HUES64 (cell line): Measurements from ENCODE around the gene CCDC192.

Source experiments
- H3K27ac ChIP-seq: 2 replicates; pipeline ENCODE4 v1.7.0; 2013; ENCODE audit warnings: low read depth, low read length, inconsistent platforms
- H3K27me3 ChIP-seq: 2 replicates; pipeline ENCODE4 v1.6.1; 2013; ENCODE audit warnings: mild to moderate bottlenecking, low read length; ENCODE audit not compliant: insufficient read depth
- H3K36me3 ChIP-seq: 2 replicates; pipeline ENCODE4 v1.6.1; 2013; ENCODE audit warnings: mild to moderate bottlenecking, low read length; ENCODE audit not compliant: insufficient read depth
- H3K4me1 ChIP-seq: 2 replicates; pipeline ENCODE4 v1.6.1; 2013; ENCODE audit warnings: mild to moderate bottlenecking, low read length, moderate library complexity; ENCODE audit not compliant: insufficient read depth
- H3K4me3 ChIP-seq: 2 replicates; pipeline ENCODE4 v1.5.1; 2013; ENCODE audit warnings: mild to moderate bottlenecking, low read length, moderate library complexity
- H3K9ac ChIP-seq: 2 replicates; pipeline ENCODE4 v1.6.1; 2013; ENCODE audit warnings: mild to moderate bottlenecking, low read depth, low read length
- H3K9me3 ChIP-seq: 2 replicates; pipeline ENCODE4 v1.6.1; 2013; ENCODE audit warnings: low read depth, low read length; ENCODE audit not compliant: insufficient read depth
- WGBS: fragments of 150-250, 120-280 bp; methylation state at CpG from one replicate; pipeline ENCODE4 v1.1.7; 2013; ENCODE audit warnings: missing lambda C conversion rate; 5-methylcytosine and 5-hydroxymethylcytosine counted together

The CCDC192 gene

GRCh38 chr5:127970854-127971425, 267.7 kb downstream of the CCDC192 start:
- H3K36me3 ChIP-seq: no peaks in the 10 kb centered on the region
- no peaks in the 10 kb centered on the region for H3K9me3 ChIP-seq
- H3K9ac ChIP-seq: no peak overlapping the region
- no peaks in the 10 kb centered on the region for H3K4me1 ChIP-seq
- H3K27ac ChIP-seq: no peak overlapping the region
- H3K27me3 ChIP-seq: no peaks in the 10 kb centered on the region
- WGBS: 94% methylated on average over 2 of the region's 2 CpGs
- no peak overlapping the region for H3K4me3 ChIP-seq

GRCh38 chr5:127975961-127976360, 272.8 kb downstream of the CCDC192 start:
- Histone ChIP-seq H3K9me3 (no peaks in the 10 kb centered on the region), H3K4me1 (peaks cover 4% of the 10 kb centered on the region; the same call in 1 of the 2 replicates), H3K27ac (no peak overlapping the region), H3K9ac (no peak overlapping the region), H3K4me3 (no peak overlapping the region), H3K27me3 (no peaks in the 10 kb centered on the region), H3K36me3 (no peaks in the 10 kb centered on the region)
- WGBS: 100% methylated on average over 1 of the region's 2 CpGs

DNA sequence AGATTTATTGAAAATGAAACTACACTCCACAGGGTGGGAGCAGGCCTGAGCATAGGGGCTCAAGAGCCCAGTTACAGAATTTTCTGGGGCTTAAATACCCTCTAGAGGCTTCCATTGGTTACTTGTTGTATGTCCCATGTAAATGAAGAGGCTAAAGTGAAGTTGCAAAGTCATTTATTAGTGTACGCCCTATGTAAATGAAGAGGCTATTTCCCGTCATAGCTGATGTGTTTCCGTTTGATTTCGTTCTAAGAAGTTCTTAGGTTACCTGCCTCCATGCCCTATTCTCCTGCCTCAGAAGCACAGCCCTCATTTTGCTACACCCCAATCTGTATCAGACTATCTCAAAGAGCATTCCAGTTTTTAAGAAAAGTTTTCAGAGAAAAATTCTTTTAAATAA, 273.3 kb downstream of the CCDC192 start:
- H3K27ac ChIP-seq: no peak overlapping the region
- H3K4me1 ChIP-seq: peaks cover 4% of the 10 kb centered on the region; the same call in 1 of the 2 replicates
- H3K36me3 ChIP-seq: no peaks in the 10 kb centered on the region
- H3K9ac ChIP-seq: no peak overlapping the region
- no peak overlapping the region for H3K4me3 ChIP-seq
- no peaks in the 10 kb centered on the region for H3K9me3 ChIP-seq
- no peaks in the 10 kb centered on the region for H3K27me3 ChIP-seq
- 95% methylated on average over 4 of the region's 4 CpGs for WGBS

- peaks cover 4% of the 10 kb centered on the region for H3K4me1 ChIP-seq
- 88% methylated on average over 5 of the region's 5 CpGs for WGBS
Measured at GRCh38 chr5:127976991-127977717, 274.0 kb downstream of the CCDC192 start.

DNA sequence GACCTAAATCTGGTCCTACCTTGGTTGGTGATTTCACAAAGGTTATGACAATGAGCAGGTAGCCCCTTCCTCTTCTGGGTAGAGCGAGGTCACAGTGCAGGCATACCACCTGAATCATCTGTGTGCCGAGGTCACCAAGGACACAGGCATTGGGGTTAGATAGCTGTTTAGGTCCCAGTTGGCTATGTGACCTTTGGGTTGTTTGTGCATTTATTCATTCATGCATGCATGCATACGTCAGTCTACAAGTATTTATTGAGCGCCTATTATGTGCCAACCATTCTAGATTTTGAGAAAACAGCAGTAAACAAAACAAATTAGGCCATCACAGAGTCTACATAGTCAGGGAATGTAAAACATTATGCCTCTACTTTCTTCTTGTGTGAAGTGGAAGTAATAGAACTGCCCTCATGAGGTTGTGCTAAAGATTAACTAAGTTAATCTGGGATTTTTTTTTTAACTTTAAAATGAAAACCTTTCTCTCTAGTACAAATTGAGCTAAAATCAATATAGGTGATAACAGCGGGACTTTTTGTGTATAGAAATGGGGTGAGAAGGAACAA, 275.6 kb downstream of the CCDC192 start:
- no peak overlapping the region for H3K4me3 ChIP-seq
- H3K36me3 ChIP-seq: no peaks in the 10 kb centered on the region
- peaks cover 4% of the 10 kb centered on the region for H3K4me1 ChIP-seq
- H3K9ac ChIP-seq: no peak overlapping the region
- H3K27ac ChIP-seq: no peak overlapping the region
- 88% methylated on average over 5 of the region's 5 CpGs for whole genome bisulfite sequencing
- no peaks in the 10 kb centered on the region for H3K27me3 ChIP-seq
- no peaks in the 10 kb centered on the region for H3K9me3 ChIP-seq

More at GRCh38 chr5:127976991-127977717, 274.0 kb downstream of the CCDC192 start:
- H3K9ac ChIP-seq: no peak overlapping the region
- no peak overlapping the region for H3K27ac ChIP-seq
- no peaks in the 10 kb centered on the region for H3K36me3 ChIP-seq
- H3K9me3 ChIP-seq: no peaks in the 10 kb centered on the region
- no peak overlapping the region for H3K4me3 ChIP-seq
- no peaks in the 10 kb centered on the region for H3K27me3 ChIP-seq

- H3K27ac ChIP-seq: no peak overlapping the region
- no peaks in the 10 kb centered on the region for H3K9me3 ChIP-seq
- no peak overlapping the region for H3K9ac ChIP-seq
- no peaks in the 10 kb centered on the region for H3K27me3 ChIP-seq
- H3K36me3 ChIP-seq: no peaks in the 10 kb centered on the region
- H3K4me1 ChIP-seq: peaks cover 4% of the 10 kb centered on the region
- H3K4me3 ChIP-seq: no peak overlapping the region
Measured at GRCh38 chr5:127979475-127979874, 276.3 kb downstream of the CCDC192 start.

DNA sequence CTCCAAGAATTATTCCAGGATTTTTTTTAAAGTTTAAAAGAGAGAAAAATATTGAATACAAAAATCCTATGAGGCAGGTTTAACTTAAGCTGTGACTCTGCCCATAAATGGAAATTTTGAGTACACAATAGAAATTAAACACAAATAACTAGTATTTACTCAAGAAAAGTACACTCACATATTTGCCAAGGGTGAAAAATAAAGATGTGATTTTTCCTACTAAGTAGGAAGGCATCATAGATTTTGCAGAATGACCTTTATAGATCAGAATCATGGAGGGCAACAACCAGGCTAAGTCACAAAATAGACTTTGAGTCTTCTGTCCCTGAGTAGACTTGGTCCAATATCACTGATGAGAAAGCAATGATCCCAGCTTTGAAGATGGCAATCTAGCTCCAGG, 277.7 kb downstream of the CCDC192 start:
- peaks cover 4% of the 10 kb centered on the region for H3K4me1 ChIP-seq
- no peak overlapping the region for H3K9ac ChIP-seq
- H3K4me3 ChIP-seq: no peak overlapping the region
- H3K27ac ChIP-seq: no peak overlapping the region
- no peaks in the 10 kb centered on the region for H3K27me3 ChIP-seq
- H3K9me3 ChIP-seq: no peaks in the 10 kb centered on the region
- H3K36me3 ChIP-seq: no peaks in the 10 kb centered on the region

- WGBS: 50% methylated on average over 1 of the region's 4 CpGs
- H3K4me1 ChIP-seq: peaks cover 4% of the 10 kb centered on the region
- no peak overlapping the region for H3K27ac ChIP-seq
- H3K4me3 ChIP-seq: no peak overlapping the region
- no peaks in the 10 kb centered on the region for H3K36me3 ChIP-seq
- H3K9ac ChIP-seq: no peak overlapping the region
- H3K27me3 ChIP-seq: no peaks in the 10 kb centered on the region
- no peaks in the 10 kb centered on the region for H3K9me3 ChIP-seq
Measured at GRCh38 chr5:127981498-127981897, 278.3 kb downstream of the CCDC192 start.

- 89% methylated on average over 6 of the region's 7 CpGs for whole genome bisulfite sequencing
- Histone ChIP-seq H3K9ac (no peak overlapping the region), H3K36me3 (no peaks in the 10 kb centered on the region), H3K4me3 (no peak overlapping the region), H3K27me3 (no peaks in the 10 kb centered on the region), H3K4me1 (no peaks in the 10 kb centered on the region; the same call in 1 of the 2 replicates), H3K9me3 (no peaks in the 10 kb centered on the region), H3K27ac (no peak overlapping the region)
Measured at GRCh38 chr5:127985811-127986325, 282.7 kb downstream of the CCDC192 start.

GRCh38 chr5:127987354-127988145, 284.4 kb downstream of the CCDC192 start:
- WGBS: 97% methylated on average over 2 of the region's 2 CpGs
- Histone ChIP-seq H3K27ac (no peak overlapping the region), H3K9ac (no peak overlapping the region), H3K27me3 (no peaks in the 10 kb centered on the region), H3K36me3 (no peaks in the 10 kb centered on the region), H3K9me3 (no peaks in the 10 kb centered on the region), H3K4me3 (no peak overlapping the region), H3K4me1 (no peaks in the 10 kb centered on the region)
